ENCODE results near the gene AMBP.

Gene AMBP

GRCh38 chr9:114090798-114091197 is 12.7 kb upstream of the AMBP start:
- H3K4me3 ChIP-seq (ENCODE audit: low read depth in 1 of 2, low read length in 2 of 2), result no peak overlapping the region
- H3K36me3 ChIP-seq (ENCODE audit: insufficient read depth, low read length), result no peaks in the 10 kb centered on the region
- H3K4me1 ChIP-seq (ENCODE audit: insufficient read depth, low read length), result no peaks in the 10 kb centered on the region
- H3K27me3 ChIP-seq (ENCODE audit: insufficient read depth, low read length, poor library complexity), result peaks cover 5% of the 10 kb centered on the region
- no peaks in the 10 kb centered on the region for H3K79me2 ChIP-seq (ENCODE audit: insufficient read depth, low read length)
- no peak overlapping the region for H3K27ac ChIP-seq (ENCODE audit: low read length)
- no peaks in the 10 kb centered on the region for H3K9me3 ChIP-seq (ENCODE audit: insufficient read depth, low read length, severe bottlenecking)
- H3K4me2 ChIP-seq (ENCODE audit: insufficient read depth, low read length), result no peak overlapping the region
- DNase-seq, result no peak
- TF ChIP-seq CTCF (IDR thresholded peaks at IDR 0.05; ENCODE audit: borderline replicate concordance, extremely low read depth, low read length, poor library complexity, severe bottlenecking), result no peak
- TF ChIP-seq EZH2 (IDR thresholded peaks at IDR 0.05; ENCODE audit: borderline replicate concordance, low read depth, low read length, severe bottlenecking), result no peak
- no peak overlapping the region for H3K9ac ChIP-seq (ENCODE audit: low read depth, low read length)
- H4K20me1 ChIP-seq (ENCODE audit: insufficient read depth, low read length), result no peaks in the 10 kb centered on the region; the same call in 1 of the 2 replicates
- no peak overlapping the region for H2AFZ ChIP-seq (ENCODE audit: low read depth, low read length)
- no peak for ATAC-seq (ENCODE audit: insufficient read depth, low read depth)

- no peak overlapping the region for H3K9ac ChIP-seq (ENCODE audit: low read depth, low read length)
- no peak overlapping the region for H3K27ac ChIP-seq (ENCODE audit: low read length)
- no peaks in the 10 kb centered on the region for H3K79me2 ChIP-seq (ENCODE audit: insufficient read depth, low read length)
- H3K27me3 ChIP-seq (ENCODE audit: insufficient read depth, low read length, poor library complexity), result peaks cover 14% of the 10 kb centered on the region
- no peaks in the 10 kb centered on the region for H3K4me1 ChIP-seq (ENCODE audit: insufficient read depth, low read length)
- no peak overlapping the region for H3K4me3 ChIP-seq (ENCODE audit: low read depth in 1 of 2, low read length in 2 of 2)
- DNase-seq (no peak), ATAC-seq (ENCODE audit: insufficient read depth, low read depth) (no peak)
- H3K9me3 ChIP-seq (ENCODE audit: insufficient read depth, low read length, severe bottlenecking), result no peaks in the 10 kb centered on the region
- H2AFZ ChIP-seq (ENCODE audit: low read depth, low read length), result no peak overlapping the region
- H3K4me2 ChIP-seq (ENCODE audit: insufficient read depth, low read length), result no peak overlapping the region
- H3K36me3 ChIP-seq (ENCODE audit: insufficient read depth, low read length), result no peaks in the 10 kb centered on the region
- H4K20me1 ChIP-seq (ENCODE audit: insufficient read depth, low read length), result no peaks in the 10 kb centered on the region; the same call in 1 of the 2 replicates
- TF ChIP-seq CTCF (IDR thresholded peaks at IDR 0.05; ENCODE audit: borderline replicate concordance, extremely low read depth, low read length, poor library complexity, severe bottlenecking) (no peak), EZH2 (IDR thresholded peaks at IDR 0.05; ENCODE audit: borderline replicate concordance, low read depth, low read length, severe bottlenecking) (no peak)
These were observed 11.2 kb upstream of the AMBP start for GRCh38 chr9:114089206-114089840.

- Histone ChIP-seq H3K9ac (ENCODE audit: low read depth, low read length) (no peak overlapping the region), H3K79me2 (ENCODE audit: insufficient read depth, low read length) (no peaks in the 10 kb centered on the region), H3K27me3 (ENCODE audit: insufficient read depth, low read length, poor library complexity) (peaks cover 20% of the 10 kb centered on the region), H4K20me1 (ENCODE audit: insufficient read depth, low read length) (no peaks in the 10 kb centered on the region; the same call in 1 of the 2 replicates), H2AFZ (ENCODE audit: low read depth, low read length) (no peak overlapping the region), H3K36me3 (ENCODE audit: insufficient read depth, low read length) (no peaks in the 10 kb centered on the region), H3K4me3 (ENCODE audit: low read depth in 1 of 2, low read length in 2 of 2) (no peak overlapping the region), H3K4me1 (ENCODE audit: insufficient read depth, low read length) (no peaks in the 10 kb centered on the region), H3K4me2 (ENCODE audit: insufficient read depth, low read length) (no peak overlapping the region), H3K9me3 (ENCODE audit: insufficient read depth, low read length, severe bottlenecking) (no peaks in the 10 kb centered on the region), H3K27ac (ENCODE audit: low read length) (no peak overlapping the region)
- no peak for TF ChIP-seq EZH2 (IDR thresholded peaks at IDR 0.05; ENCODE audit: borderline replicate concordance, low read depth, low read length, severe bottlenecking)
- no peak for TF ChIP-seq CTCF (IDR thresholded peaks at IDR 0.05; ENCODE audit: borderline replicate concordance, extremely low read depth, low read length, poor library complexity, severe bottlenecking)
- ATAC-seq (ENCODE audit: insufficient read depth, low read depth) (no peak), DNase-seq (no peak)
These were observed 10.6 kb upstream of the AMBP start for GRCh38 chr9:114088571-114089170.

Measured in DND-41 (cell line).